ENCODE data around the gene SNRNP200.
"Not testable (repeated sequence)": the region's sequence is repeated elsewhere in the genome, so short reads cannot be mapped to it uniquely, and the experiment has no call there.

The SNRNP200 gene

DNA sequence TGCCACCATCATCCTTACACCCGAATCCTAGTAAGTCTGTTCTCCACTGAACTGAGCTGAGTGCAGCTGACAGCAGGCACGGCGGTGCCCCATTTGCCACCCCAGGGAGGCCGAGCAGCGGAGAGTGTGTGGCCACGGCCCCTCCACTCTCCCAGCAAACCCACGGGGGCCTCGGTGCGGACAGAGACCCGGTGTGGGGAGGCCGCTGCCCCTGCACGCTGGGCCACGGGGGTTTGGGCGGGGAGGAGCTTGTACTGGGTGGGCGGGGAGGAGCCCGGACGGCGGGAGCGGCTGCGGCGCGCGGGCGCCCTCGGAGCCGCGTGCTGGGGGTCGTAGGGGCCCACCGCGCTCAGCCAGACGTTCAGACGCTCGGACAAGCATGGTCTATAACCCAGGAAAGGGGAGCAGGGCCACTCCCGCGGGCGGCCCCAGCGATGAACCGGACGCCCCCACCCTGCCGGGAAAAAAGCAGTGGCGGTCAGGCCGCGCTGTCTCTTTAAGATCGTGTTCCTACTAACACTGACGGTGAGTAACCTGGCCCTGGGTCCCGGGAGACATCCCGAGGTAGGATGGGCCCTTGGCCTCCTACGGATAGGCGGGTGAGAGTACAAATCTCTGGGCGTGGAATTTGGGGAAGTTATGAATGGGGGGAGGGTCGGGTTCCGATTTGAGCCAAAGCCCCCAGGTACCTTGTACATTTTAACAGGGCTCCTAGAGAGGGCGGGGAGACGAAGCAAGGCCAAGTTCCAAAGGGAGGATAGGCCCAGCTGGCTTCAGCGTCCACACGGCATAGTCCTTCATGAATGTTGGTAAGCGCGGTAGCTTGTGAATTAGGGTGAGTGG, 19.9 kb upstream of the SNRNP200 start, which contains the start of gene ITPRIPL1:
Gene ITPRIPL1, plus strand, starts transcription at position 277 of the 843 bp plus-strand sequence. Its CDS starts 523 bp downstream, at position 800.
- no peak for DNase-seq (ENCODE audit: low spot score)

DNA sequence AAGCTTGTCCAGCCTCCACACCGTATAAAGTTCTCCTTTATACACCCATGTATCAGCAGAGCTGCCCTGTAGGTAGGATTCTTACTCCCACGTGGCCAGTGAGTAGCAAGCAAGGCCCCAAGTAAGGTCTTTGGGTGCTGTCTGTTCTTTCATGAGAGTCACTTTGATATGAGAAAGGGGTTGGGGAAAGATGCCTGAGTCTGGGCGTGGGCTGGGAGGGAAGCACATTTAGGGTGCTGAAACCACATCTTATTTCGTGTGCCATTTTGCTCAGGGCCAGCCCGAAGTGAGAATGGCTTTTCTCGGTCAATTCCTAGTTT, 19.3 kb upstream of the SNRNP200 start:
- DNase-seq (ENCODE audit: low spot score), result no peak

DNA sequence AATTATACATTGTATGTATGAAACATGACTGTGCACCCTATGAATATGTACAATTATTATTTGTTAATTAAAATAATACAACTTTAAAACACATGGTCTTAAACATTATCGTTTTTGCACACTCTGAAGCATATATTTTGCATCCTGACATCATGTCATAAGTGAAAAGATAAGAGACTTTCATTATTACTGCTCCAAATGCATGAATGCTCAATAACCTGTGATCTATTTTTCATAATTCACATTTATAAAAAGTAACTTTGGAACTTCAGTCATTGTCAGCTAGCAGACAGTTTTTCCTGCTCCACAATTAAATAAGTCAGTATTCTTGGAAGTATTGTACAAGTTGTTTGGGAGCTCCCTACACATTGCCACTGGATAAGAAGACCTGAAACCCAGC, 18.5 kb upstream of the SNRNP200 start:
- DNase-seq (ENCODE audit: low spot score), result no peak

DNA sequence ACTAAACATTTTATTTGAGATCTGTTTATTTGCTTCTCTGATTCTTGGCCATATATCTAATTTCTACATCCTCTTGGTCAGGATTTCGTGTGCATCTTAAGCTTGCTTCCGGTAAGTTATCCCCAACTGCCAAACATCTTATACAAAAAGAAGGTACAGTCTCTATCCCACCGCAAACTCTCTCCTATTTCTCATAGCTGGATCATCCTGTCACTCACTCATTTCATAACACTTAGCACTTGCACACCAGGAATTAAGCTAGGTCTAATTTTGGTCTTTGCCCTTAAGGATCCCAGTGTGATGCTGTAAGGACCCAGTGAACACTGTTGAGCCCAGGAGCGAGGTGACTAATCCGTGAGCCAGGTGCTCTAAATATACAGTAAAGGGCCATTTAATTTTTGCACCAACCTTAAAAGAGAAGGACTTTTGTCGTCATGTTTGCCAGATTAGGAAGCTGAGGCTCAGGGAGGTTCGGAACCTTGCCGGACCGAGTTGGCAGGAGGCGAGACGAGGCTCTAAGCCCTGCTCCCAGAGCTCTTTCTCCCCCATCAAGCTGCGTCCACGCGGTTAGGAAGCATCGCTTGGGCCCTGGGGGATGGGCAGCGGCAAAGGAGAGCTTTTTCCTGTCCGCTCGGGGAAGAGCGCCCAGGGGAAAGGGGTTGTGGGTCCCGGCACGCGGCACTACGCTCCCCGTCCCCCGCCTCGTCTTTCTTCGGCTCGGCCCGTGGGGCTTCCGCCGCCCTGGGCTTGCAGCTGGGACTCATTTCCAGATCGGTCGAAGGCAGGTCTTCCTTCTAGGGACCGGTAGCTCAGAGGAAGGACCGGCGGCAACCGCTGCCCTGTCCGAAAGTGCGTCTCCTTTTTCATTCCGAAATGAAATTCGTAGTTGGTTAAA, 15.6 kb upstream of the SNRNP200 start:
- peak; percentile 41 for DNase-seq (ENCODE audit: low spot score)

DNA sequence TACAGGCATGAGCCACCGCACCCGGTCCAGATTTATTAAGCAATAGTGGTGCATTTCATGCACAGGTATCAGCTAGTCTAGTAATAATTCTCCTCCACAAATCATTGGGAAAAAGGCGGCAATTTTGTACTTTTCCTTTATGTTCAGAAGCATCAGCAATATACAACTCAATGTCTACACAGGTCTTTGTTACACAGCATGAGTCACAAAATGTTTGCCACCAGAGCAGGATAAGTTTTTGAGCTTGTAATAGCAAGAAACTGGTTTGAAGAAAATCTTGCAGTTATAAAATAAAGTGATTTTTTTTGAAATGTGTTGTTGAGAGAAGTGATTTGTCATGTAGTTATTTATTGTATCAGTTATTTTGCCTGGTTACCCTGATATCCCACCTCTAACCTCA, 15.0 kb upstream of the SNRNP200 start:
- no peak for DNase-seq (ENCODE audit: low spot score)

DNA sequence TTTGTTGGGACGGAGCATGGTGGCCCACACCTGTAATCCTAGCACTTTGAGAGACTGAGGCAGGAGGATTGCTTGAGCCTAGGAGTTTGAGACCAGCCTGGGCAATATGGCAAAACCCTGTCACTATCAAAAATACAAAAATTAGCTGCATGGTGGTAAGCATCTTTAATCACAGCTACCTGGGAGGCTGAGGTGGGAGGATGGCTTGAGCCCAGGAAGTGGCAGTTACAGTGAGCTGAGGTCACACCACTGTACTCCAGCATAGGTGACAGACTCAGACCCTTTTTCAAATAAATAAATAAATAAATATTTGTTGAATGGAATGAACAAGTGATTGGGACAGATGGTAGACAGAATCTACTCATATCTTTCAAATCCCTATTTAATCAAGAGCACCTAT, 14.1 kb upstream of the SNRNP200 start:
- DNase-seq (ENCODE audit: low spot score), result no peak

DNA sequence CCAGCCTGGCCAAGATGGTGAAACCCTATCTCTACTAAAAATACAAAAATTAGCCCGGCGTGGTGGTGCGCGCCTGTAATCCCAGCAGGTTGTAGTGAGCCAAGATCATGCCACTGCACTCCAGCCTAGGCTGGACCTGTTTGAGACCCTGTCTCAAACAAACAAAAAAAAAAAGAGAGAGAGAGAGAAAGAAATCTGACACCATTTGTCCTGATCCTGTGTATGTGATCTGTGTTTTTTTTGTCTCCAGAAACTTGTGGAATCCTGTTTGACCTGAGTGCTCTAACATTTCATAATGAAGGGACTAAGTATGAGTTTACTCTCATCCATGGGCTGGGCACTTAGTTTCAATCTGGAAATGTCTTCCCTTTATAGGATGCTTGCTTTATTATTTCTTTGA, 13.4 kb upstream of the SNRNP200 start:
- no peak for DNase-seq (ENCODE audit: low spot score)

DNA sequence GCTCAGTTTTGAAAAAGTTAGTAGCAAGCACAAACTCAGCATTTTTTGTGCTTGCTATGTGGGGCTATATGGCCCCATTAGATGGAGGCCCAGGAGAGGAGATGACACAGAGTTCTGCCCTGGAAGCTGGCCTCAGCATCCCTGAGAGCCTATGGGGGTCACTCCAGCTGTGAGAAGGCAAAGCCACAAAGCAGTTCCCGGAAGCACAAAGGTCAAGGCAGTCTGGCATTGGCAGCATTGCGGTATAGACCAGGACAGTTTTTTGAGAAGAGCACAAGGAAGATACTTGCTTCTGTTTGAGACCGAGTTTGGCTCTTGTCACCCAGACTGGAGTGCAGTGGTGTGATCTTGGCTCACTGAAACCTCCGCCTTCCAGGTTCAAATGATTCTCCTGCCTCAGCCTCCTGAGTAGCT, 12.2 kb upstream of the SNRNP200 start:
- no peak for DNase-seq (ENCODE audit: low spot score)

DNA sequence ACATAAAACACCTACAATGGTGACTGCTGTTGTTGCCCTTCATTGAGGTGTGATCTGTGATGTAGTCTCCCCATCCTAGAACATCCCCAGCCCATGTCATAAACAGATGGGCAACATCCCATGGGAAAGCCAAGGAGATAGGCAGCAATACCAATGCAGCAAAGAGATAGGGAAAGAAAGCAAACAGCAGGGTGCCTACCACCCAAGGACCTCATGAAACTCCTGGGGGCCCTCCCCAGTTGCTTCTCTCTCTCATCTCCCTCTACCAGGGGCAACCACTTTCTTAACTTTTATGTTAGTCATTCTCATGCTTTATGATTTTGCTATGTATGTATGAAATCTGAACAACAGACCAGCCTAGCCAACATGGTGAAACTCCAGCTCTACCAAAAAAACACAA, 11.7 kb upstream of the SNRNP200 start:
- no peak for DNase-seq (ENCODE audit: low spot score)

DNA sequence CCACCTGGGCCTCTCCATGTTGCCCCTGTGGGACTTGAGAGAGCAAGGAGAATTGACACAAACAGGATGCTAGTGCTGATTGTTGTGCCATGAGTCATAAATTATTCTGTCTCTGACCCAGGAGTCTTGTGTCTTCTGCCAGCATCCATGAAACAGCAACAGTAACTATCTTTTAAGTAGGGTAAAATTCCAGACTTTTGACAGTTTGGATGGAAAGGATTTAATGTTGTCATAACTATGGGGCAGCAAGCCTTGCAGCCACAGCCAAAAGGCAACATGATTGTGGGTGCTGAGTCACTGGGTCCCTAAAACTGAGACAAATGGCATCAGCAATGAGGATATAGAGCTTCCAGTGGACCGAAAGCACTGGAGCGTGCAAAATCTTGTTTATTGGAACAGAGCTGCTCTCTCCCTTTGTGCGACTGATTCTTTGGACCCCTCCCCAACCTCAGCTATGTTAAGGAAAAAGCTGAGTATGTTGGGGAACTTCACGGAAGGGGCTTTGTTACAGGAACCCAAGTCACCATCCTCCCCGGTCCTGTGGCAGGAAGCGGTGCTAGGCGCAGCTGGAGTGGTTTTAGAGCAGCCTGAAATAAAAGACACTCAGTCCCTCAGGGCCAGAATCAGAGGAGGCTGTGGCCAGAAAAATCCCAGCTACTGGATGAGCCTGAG, 10.2 kb upstream of the SNRNP200 start:
- no peak for DNase-seq (ENCODE audit: low spot score)

DNA sequence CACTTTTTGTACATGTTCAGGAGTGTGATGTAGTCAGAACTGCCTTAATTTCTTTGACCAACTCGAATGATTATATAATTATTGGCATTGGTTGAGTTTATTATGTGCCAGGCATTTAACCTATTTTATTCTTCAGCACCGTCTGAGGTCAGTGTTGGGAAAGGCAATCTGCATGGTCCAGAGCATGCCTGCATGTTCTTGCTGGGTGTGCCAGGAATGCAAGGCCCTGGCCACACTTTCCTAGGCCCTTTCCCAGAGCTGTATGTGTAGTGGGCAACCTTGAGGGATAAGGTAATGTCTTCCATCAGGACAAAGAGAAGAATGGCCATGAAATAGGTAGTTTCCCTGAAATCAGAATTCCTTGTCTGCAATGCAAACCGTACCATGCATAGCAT, 9.7 kb upstream of the SNRNP200 start:
- DNase-seq (ENCODE audit: low spot score), result no peak

DNA sequence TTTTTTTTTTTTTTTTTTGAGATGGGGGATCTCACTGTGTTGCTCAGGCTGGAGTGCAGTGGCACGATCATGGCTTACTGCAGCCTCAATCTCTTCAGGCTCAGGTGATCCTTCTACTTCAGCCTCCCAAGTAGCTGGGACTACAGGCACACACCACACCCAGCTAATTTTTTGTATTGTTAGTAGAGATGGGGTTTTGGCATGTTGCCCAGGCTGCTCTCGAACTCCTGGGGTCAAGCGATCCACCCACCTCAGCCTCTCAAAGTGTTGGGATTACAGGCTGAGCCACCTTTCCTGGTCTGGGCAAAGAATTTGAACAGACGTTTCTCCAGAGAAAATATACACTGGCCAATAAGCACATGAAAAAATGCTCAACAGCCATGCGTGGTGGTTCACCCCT, 2.9 kb upstream of the SNRNP200 start:
- DNase-seq (ENCODE audit: low spot score), result no peak

DNA sequence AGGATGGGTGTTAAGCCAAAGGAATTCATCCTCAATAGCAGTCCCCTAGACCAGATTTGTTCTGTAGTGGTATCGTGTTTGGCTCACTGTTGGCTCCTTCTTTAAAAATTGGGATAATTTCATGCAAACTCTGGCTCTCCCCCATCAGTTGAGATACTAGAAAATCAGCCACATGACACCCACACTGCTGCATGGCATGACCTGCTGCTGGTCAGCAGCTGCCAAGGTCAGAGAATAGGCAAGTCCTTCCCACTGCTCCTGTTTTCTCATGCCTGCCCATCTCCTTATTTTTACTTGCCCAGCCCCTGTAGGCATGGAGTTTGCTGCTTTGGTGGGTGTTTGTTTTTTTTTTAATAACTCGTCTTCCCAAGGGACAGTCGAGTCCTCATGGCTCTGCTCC, 1.0 kb upstream of the SNRNP200 start:
- DNase-seq (ENCODE audit: low spot score), result no peak

DNA sequence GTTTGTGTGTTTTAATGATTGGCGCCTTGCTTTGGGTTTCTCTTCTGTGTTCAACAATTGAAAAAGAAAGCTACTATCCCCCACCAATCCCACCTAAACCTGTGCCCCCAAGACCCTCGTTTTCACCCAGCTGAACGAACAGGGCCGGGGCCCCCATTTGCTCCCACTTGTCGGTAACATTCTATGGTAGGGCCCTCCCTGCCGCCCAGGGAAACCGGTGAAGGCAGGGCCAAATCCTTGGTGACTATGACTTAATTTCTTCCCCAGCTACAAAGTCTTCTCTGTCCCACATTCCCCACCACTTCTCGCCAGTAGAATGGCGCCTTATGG, 598 bp upstream of the SNRNP200 start:
- no peak for DNase-seq (ENCODE audit: low spot score)

DNA sequence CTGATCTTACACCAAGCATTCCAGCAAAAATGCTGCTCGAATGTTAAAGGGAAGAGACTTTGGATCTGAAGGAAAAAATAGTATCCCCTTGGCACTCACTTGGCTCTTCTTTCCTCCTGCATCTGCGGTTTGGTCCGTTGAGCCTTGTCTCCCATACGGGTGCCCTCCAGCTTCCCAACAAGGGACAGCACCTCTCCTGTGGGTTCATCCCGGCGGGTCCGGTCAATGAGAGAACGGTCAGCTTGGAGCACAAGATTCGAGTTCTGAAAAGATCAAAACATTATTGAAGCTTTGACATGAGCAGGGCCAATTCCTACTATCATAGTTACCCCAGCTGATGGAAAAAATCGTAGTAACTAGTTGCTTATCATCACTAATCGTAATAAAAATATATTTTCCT, 740 bp downstream of the SNRNP200 start:
- no peak for DNase-seq (ENCODE audit: low spot score)

DNA sequence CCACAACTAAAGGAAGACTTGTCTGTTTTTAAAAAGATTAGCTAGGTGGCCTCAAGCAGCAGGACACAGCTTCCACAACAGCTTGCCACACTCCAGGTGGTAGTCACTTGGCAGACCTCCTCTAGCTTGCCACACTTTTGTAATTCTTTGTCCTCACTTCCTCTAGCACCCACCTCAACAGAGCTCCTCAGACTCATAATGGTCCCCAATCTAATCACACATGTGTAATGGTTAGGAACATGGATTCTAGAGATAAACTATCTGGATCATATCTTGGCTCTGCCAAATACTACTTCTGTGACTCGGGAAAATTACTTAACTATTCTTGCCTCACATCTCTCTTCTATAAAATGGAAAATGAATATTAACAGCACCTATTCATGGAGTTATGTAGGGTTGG, 3.5 kb downstream of the SNRNP200 start:
- no peak for DNase-seq (ENCODE audit: low spot score)

DNA sequence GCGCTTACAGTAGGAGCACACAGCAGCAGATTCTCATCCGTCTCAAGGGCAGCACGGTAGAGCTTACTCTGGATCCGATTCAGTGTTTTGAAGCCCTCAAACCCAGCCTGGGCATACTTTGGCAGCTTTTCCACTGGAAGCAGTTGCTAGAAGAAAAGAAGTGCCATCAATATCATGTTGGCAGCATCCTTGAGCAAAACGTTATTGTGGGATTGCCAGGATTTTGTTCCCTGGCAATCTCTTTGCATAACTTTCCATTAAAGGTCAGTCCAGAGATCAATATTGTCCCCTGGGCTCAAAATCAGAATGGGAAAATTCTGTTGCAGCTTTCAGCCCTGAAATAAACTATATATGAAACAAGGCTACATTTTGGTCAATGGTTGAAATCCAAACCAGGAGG, 8.4 kb downstream of the SNRNP200 start:
- no peak for DNase-seq (ENCODE audit: low spot score)

DNA sequence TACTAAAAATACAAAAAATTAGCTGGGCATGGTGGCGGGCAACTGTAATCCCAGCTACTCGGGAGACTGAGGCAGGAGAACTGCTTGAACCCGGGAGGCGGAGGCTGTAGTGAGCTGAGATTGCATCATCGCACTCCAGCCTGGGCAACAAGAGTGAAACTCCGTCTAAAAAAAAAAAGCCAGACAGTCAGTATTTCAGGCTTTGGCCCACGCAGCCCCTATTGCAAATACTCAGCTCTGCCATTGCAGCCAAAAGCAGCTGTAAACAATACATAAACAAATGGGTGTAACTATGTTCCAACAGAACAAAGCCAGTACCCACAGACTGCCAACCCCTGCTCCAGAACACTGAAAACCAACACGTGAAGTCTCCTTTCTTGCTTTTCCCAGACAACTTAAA, 11.1 kb downstream of the SNRNP200 start:
- not testable (repeated sequence) for DNase-seq (ENCODE audit: low spot score)

DNA sequence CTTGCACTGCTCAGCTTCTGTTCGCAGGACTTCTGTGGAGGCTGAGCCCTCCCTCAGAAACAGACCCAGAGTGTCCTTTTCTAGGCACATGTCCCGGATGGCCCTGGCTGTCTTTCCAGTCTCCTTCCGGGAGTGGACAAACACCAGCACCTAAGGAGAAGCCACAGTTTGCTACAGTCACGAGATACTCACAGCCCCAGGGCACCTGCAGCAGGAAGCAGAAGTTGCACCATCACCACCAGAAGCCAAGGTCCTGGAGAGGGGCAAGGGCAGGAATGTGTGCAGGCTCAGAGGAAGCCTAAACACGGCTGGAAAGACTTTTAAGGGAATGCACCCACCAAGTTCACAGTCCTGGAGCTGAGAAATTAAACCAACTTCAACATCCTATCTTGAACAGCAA, 13.6 kb downstream of the SNRNP200 start:
- no peak for DNase-seq (ENCODE audit: low spot score)

DNA sequence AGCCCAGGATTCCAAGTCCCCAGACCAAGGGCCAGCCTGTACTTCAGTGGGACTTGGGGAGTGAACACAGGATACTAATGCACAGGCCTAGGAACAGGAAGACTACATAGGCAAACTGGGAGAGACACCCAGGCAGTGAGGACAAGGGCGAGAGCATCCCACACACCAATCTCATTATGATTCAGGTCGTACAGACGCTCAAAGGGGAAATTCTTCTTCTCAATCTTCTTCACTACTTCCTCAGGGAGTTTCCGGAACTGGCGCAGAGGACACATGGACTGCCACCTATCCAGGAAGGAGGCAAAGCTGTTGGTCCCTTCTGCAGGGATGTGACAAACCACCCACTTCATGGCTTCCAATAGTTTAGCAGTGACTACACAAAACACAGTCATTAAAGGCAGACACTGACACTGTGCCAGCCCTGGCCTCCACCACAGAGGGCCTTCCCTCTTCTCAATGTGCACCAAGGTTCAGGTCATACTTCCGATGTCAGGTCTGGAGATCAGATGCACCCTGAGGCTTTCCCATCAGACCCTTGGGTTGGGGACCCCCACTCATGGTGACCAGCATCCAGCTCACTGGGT, 18.0 kb downstream of the SNRNP200 start:
- no peak for DNase-seq (ENCODE audit: low spot score)

DNA sequence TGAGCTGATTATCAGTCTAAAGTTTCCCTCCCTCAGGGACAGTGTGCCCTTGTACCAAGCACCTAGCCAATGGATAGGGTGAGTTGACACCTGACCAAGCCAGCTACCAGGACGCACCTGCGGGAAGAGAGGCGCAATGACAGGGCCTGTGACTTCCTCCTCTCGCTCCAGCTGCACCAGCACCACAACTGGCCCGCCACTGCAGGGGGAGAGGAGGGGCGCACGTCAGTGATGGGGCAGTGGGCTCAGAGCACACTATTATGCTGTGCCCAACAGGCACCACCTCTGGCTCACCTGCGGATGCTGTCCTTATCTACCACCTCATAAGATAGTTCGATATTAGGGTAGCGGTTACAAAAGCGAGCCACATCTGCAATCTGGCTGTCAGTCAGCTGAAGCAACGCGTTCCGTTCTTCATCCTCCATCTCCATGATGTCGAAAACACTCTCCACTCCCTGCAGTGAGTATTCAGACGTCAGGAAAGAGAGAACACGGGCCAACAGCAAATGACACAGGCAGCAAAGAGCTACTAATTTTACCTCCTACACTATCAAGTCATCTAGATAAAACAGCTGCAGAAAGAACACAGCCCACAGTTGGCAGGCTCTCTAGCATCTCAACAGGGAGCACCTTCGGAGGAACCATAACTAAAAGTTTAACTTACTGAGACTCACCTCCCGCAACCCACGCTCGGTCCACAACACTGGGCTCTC, 28.4 kb downstream of the SNRNP200 start:
- DNase-seq (ENCODE audit: low spot score), result no peak

Data from HuH-7.5 (cell line).